HG02763 (cell line): Measurements from ENCODE around the gene CACNA1G.

Source experiments
- ATAC-seq: cut with Tn5 transposase; IDR thresholded peaks from one replicate; pipeline ENCODE4 v1.9.1; 2021; ENCODE audit warnings: mild to moderate bottlenecking, moderate library complexity; ENCODE audit not compliant: unreplicated experiment

Gene CACNA1G

DNA sequence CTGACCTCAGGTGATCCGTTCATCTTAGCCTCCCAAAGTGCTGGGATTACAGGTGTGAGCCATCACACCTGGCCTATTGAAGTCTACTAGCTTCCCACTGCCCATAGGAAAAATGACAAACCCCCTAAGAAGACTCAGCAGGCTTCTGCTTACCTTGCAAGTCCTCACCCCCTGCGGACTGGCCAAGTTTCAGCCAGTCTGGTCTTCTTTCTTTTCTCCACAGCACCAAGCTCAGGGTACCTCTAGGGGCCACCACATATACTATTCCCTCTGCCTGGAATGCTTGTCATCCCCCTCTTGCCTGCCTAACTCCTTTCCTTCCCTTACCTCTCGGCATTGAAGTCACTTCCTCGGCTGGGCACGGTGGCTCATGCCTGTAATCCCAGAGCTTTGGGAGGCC, 105.3 kb downstream of the CACNA1G start:
- ATAC-seq: no peak

GRCh38 chr17:50666316-50666715, 105.8 kb downstream of the CACNA1G start:
- ATAC-seq: no peak

GRCh38 chr17:50667259-50668024, 106.9 kb downstream of the CACNA1G start:
- no peak for ATAC-seq

- ATAC-seq: no peak
These were observed 107.7 kb downstream of the CACNA1G start for GRCh38 chr17:50668025-50668837.

- no peak for ATAC-seq
These were observed 108.5 kb downstream of the CACNA1G start for GRCh38 chr17:50668838-50669581.

- no peak for ATAC-seq
These were observed 111.6 kb downstream of the CACNA1G start for GRCh38 chr17:50672071-50672470.

- no peak for ATAC-seq
These were observed 112.5 kb downstream of the CACNA1G start for GRCh38 chr17:50672831-50673551.

DNA sequence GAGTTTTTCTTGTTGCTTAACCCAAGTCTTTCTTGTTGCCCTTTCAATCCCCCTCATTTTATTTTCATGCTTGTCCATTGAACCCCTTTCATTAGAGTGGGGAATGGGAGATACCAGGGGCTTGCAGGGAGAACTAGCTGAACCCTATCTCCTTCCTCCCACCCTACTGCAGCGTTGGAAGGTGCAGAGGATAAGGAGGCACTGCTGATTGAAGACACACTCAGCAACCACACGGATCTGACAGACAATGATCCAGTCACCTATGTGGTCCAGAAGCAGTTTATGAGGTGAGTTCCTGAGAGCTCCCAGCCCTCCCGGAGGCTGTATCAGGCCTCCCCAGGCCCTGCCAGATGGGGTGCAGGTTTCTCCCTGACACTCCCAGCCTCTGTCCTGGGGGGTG, 114.7 kb downstream of the CACNA1G start:
- ATAC-seq: no peak

DNA sequence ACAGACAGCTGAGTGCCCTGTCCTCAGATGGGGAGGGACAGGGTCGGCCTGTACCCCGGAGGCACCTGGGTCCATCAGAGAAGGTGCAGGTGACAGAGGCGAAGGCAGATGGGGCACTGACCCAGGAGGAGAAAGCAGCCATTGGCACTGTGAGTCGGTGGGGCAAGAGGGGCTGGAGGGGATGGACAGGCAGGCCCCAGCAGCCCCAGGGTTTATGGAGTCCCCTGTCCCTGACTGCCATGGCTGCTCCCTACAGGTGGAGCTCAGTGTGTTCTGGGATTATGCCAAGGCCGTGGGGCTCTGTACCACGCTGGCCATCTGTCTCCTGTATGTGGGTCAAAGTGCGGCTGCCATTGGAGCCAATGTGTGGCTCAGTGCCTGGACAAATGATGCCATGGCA, 115.1 kb downstream of the CACNA1G start:
- ATAC-seq: no peak

DNA sequence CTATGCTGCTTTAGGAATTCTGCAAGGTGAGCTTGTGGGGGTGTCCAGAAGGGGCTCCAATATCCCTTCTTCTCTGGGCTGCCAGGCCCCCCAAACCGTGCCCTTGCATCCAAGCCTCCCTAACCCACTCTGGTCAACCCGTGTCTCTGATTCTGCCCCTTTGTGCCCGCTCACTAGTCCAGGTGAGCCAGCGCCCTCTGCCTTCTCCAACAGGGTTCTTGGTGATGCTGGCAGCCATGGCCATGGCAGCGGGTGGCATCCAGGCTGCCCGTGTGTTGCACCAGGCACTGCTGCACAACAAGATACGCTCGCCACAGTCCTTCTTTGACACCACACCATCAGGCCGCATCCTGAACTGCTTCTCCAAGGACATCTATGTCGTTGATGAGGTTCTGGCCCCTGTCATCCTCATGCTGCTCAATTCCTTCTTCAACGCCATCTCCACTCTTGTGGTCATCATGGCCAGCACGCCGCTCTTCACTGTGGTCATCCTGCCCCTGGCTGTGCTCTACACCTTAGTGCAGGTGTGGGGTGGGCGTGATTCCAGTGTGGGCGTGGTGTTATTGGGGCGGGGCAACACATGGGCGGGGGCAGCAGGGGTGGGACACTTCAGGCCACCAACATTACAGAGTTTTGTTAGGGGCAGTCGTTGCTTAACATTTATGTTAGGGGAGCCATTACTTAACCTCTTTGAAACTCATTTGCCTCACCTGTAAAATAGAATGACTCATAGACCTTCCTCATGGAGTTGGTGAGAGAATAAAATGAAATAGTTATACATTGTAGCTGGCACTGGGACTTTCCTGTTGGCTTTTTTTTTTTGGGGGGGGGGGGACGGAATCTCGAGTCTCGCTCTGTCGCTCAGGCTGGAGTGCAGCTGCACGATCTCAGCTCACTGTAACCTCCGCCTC, 115.8 kb downstream of the CACNA1G start:
- no peak for ATAC-seq
